Hematopoietic multipotent progenitor cell treated with erythropoietin and hydrocortisone succinate and interleukin-3 and kit ligand, for 15 days (in vitro differentiated cells): ENCODE measurements around the gene MRPL20.
"Not testable (repeated sequence)": the region's sequence is repeated elsewhere in the genome, so short reads cannot be mapped to it uniquely, and the experiment has no call there.

ENCODE experiments used
- DNase-seq: peaks from one replicate; pipeline ENCODE4 v3.0.0-alpha.2; 2015; ENCODE audit warnings: low spot score

MRPL20 gene

GRCh38 chr1:1406101-1406820, 832 bp downstream of the MRPL20 start:
- peak; percentile 28 for DNase-seq

DNA sequence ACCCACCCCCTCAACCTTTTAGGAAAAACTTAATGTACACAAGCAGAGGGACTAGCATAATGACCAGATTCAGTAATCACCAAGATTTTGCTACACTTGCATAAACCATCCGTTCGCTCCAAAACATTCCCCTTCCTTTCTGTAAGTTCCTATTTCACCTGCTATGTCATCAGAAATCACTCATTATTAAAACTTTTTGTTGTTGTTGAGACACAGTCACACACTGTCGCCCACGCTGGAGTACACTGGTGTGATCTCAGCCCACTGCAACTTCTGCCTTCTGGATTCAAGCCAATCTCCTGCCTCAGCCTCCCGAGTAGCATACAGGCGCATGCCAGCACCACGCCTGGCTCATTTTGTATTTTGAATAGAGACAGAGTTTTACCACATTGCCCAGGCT, 3.4 kb downstream of the MRPL20 start:
- no peak for DNase-seq

- DNase-seq = not testable (repeated sequence)
Observed at GRCh38 chr1:1402901-1403392, 4.1 kb downstream of the MRPL20 start.

GRCh38 chr1:1402072-1402900, 4.8 kb downstream of the MRPL20 start:
- peak; percentile 39 for DNase-seq

DNA sequence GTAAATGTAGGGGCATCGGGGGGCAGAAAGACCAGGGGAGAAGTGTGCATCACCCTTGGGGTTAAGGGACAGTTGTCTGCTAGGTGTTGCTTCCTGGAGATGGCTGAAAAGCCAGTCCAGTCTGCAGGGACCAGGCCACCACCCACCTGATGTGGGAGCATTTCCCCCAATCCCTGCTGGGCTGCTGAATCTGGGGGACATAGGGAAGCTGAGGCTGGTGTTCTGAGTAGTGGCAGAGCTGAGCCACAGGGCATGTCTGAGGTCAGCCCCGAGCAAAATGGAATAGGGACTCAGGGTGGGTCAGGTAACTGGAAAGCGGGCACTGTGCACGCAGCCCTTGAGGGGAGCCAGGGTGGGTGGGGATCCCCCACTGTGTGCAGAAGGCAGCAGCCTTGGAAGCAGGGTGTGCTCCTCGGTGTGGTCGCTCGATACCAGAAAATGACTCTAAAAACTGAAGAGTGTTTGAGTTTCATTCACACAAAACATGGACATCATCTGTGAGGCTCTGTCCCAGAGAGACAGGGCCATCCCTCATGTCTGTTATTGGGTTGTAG, 5.6 kb downstream of the MRPL20 start:
- no peak for DNase-seq

GRCh38 chr1:1400576-1401456, 6.3 kb downstream of the MRPL20 start:
- DNase-seq = no peak

GRCh38 chr1:1399872-1400575, 7.1 kb downstream of the MRPL20 start:
- no peak for DNase-seq

GRCh38 chr1:1399187-1399871, 7.8 kb downstream of the MRPL20 start, which contains the start of gene CCNL2:
Gene CCNL2 (minus strand): TSS chr1:1399335. CDS start chr1:1399306, 29 bp downstream.
- peak; percentile 98 for DNase-seq

- DNase-seq = no peak
Observed at GRCh38 chr1:1398677-1399186, 8.4 kb downstream of the MRPL20 start.

GRCh38 chr1:1397839-1398523, 9.1 kb downstream of the MRPL20 start:
- peak; percentile 52 for DNase-seq

DNA sequence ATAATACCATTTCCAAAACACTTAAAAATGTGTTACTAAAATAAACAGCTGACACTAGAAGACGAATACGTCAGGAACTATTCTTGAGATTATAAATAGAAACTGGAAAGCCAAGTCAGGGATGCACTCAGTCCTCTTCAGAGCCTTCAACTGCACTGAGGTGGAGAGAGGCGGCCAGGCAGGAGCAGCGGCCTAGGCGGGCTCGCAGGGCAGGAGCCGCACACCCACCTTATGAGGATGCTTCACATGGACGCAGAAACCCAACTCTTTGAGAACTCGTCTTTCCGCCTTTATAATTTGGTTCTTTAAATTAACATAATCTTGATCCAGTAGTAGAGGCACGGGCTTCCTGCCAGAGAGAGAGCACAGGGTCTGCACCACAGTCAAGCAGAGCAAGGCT, 11.9 kb downstream of the MRPL20 start:
- DNase-seq = no peak

GRCh38 chr1:1394116-1394515, 13.0 kb downstream of the MRPL20 start:
- DNase-seq = no peak

- no peak for DNase-seq
Observed at GRCh38 chr1:1393428-1393827, 13.7 kb downstream of the MRPL20 start.

DNA sequence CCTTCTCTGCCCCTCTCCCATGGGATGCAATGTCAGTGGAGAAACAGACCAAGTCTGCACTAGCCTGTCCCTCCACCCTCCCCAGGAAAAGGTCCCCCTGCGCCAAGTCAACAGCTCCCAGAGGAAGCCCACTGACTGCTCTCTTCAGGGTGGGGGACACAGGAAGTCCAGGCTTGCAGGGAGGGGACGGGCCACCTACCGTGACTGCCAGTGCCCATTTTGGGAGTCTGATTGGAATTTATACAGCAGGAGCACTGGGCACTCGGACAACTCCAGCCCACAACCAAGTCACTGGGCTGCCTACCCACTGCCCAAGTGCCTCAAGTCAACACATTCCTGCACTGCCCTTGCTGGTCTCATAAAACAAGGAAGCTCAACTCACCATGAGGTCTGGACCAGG, 14.1 kb downstream of the MRPL20 start:
- DNase-seq = no peak

- no peak for DNase-seq
Observed at GRCh38 chr1:1391225-1391624, 15.9 kb downstream of the MRPL20 start.

DNA sequence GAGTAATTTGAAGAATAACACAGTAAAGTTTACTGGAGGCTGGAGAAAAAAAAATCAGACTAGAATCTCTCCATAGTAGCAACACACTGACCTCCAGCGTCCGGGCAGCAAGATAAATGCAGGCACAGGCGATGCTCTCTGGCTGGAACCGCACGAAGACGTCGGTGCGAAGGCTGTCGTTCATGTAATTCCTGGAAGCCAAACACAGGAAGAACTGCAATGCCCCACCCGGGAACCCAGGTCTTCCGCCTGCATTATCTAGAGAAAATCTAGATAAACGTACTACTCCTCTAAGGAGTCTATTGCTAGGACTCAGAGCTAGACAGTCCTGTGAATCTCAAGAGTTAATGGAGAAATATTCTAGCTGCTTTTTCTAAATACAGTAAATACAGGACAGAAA, 16.4 kb downstream of the MRPL20 start:
- no peak for DNase-seq

- no peak for DNase-seq
Observed at GRCh38 chr1:1388078-1388472, 19.0 kb downstream of the MRPL20 start.

GRCh38 chr1:1387098-1388077, 19.7 kb downstream of the MRPL20 start:
- DNase-seq = no peak

- DNase-seq = no peak
Observed at GRCh38 chr1:1385931-1386330, 21.2 kb downstream of the MRPL20 start.
